Activated CD4-positive, CD25-positive, alpha-beta regulatory T cell (primary cell): ENCODE data around the gene IP6K3.

ENCODE experiments used
- DNase-seq, 4 experiments: peaks; one replicate each; lab custom pipeline; 2025; lab: John Stamatoyannopoulos, UW

Gene IP6K3

DNA sequence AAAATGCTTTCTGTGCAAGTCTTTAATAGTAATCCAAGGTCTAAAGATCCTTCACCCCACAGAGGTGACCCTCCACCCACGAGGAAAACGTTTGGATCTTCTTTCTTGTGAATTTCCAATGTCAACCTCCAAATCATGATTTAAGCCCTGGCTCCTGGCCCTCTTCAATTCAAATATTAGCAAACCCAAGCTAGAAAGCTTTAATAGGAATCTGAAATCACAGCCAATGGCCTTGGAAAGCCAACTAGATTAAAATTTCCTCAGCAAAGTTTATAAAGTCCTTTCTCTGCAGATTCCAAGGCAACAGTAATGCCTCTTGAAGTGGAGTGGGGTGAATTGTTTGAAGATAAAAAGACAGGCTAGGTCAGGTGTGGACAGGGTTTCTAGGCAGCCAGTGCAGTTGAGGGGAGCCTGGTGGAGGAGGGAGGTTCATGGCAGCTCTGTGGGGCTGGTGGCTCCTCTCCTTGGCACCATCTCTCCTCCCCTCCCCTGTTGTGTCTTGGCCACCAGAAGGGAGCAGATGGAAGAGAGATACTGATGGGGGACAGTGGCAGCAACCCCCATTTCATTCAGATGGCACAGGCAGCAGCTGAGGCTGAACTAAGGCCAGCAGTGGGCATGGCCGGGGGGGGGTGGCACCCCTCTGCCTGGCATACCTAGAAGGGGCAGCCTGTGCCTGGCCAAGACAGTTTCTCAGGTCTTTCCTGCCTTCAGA, 23.2 kb downstream of the IP6K3 start:
- no peak for DNase-seq

DNA sequence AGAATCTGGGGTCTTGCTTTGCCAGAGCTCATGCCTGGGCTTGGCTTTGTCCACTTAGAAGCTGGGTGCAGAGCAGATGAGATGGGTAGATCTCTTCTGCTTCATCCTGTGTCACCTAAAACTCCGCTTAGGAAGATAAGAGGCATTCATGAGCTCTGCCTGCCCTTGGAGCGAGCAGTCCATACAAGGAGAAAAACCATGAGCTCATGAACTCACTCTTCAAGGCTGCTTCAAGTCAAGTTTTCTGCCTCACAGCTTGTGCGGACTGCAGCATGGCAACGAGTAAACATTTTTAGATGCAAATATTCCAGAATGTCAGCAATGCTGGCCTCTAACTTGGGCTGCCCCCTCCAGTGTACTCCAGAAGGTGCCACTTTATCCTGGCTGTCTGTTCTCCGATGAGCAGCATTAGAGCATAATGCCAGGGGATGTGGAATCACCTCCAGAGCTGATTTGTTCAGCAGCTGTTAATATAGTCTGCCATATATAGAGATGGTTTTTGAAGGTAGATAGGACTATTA, 24.5 kb downstream of the IP6K3 start:
- DNase-seq, result no peak

- DNase-seq, result no peak
Observed at GRCh38 chr6:33721508-33721907, 25.2 kb downstream of the IP6K3 start.

DNA sequence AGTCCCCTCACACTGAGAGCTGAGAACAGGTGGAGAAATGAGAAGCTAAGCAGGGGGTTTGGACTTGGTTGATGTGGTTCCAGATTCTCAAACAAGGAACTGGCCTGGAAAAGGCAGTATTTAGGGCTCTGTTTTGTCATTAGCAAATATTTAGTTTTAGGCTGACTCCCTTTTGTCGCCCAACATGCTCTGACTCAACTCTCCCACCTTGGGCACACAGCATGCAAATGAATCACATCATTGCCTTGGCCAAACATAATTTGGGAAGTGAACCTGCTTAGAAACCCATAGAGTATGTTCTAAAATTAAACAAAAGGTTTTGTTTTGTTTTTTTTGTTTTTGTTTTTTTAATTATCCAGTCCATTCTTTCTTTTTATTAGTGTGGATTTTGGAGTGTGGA, 25.7 kb downstream of the IP6K3 start:
- DNase-seq, result no peak

DNA sequence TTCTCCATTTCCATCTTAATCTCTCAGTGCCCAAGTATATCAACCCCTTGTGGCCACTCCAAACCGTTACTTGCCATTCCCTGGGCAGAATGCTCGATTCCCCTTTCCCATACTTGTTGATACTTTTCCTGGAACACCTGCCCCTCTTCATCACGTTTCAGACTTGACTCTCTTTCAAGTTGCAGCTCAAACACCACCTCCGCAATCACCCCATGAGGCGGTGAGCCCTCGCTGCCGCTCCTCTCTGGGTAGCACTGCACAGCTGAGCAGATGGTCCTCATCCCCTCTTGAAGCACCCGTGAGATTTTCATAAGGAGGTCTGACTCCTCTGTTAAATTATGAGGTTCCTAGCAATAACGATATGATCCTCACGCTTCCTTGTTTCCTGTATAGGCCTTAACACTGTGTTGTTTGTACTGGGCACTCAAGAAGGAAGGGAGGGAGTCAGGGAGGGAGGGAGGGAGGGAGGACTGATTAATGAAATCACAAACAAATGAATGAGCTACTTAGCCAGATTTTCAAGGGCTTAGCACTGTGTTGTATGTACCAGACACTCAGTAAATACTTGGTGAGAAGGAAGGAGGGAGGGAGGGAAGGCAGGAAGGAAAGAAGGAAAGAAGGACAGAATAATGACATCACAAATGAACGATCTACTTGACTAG, 27.2 kb downstream of the IP6K3 start:
- no peak for DNase-seq

GRCh38 chr6:33718713-33719112, 28.0 kb downstream of the IP6K3 start:
- no peak for DNase-seq

DNA sequence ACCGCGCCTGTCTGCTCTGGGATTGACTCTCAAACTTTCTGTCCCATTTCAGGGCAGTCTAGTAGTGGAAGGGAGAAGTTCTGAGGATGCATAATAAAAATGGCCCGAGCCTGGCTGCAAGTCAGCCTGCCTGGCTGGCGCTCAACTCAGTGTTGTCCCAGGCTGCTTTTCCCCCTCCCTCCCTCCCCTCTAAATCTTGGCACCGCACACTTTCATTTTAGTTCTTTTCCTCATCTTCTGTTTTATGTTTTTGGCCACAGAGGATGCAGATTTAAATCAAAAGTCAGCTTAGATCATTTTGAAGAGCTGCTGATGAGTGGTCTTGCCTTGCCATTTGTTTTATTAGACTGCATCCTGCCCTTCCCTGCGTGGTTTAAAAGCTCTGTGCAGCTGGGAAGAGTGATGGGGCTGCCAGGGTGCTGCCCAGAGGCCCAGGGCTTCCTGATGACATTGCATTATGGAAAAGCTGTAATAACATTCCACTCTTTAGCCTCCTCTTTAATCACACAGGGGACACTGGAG, 28.7 kb downstream of the IP6K3 start:
- DNase-seq, result no peak

DNA sequence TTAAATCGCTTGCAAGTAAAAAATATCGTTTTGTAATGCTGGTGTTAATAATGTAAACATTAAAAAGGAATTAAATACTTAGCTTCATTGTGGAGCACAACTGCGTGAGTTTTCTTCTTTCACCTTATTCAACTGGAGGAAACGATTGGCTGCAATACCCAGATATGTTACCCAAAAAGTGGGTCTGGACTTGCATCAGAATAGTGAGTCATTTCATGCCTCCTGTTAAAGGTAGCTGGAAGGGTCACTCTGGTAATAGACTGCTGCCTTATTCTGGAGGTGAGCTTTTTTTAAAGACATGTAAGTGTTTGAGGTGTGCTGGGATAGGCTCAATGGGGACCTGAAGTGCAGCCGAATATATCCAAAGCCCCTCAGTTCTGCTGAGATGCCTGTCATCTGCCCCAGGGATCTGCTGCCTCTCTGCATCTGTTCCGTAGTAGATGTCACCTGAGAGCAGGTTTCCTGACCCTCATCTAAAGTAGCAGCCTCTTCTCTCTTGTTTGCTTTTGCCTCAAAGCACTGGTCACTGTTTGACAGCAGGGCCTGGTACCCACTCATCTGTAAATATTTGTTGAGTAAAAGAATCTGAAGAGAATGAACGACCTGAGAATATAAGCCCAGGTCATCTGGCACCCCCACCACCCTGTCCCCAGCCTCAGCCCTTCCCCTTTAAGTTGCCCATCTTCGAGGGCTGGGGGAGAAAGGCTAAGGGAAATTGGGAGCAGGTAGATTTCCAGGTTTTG, 29.6 kb downstream of the IP6K3 start:
- DNase-seq, result no peak

- DNase-seq, result no peak
Observed at GRCh38 chr6:33716379-33716778, 30.3 kb downstream of the IP6K3 start.

- DNase-seq, result no peak
Observed at GRCh38 chr6:33714385-33715040, 32.2 kb downstream of the IP6K3 start.

DNA sequence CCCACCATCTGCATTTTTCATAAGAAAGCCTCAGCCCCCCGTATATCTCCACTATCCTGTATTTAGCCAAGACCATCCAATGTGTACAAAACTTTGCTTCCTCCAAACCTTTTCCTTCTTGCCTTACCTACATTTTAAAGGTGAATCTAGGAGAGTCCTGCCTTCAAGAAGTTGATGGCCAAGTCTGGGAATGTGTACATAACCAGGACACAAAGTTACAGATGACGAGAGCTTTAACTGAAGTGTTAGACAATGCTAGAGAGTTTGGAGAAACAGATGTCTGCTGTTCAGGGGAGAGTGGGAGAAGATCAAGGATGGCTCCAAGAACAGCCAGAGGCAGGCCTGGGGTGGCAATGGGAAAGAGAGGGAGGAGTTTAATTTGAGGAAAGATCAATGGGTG, 32.9 kb downstream of the IP6K3 start:
- no peak for DNase-seq

DNA sequence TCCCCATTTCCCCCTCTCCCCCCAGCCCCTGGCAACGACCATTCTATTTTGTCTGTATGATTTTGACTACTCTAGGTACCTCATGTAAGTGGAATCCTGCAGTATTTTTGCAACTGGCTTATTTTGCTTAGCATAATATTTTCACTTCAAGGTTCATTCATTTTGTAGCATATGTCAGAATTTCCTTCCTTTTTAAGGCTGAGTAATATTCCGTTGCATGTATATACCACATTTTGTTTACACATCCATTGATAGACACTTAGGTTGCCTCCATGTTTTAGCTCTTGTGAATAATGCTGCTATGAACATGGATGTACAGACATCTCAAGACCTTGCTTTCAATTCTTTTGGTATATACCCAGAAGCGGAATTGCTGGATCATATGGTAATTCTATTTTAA, 33.8 kb downstream of the IP6K3 start:
- no peak for DNase-seq

DNA sequence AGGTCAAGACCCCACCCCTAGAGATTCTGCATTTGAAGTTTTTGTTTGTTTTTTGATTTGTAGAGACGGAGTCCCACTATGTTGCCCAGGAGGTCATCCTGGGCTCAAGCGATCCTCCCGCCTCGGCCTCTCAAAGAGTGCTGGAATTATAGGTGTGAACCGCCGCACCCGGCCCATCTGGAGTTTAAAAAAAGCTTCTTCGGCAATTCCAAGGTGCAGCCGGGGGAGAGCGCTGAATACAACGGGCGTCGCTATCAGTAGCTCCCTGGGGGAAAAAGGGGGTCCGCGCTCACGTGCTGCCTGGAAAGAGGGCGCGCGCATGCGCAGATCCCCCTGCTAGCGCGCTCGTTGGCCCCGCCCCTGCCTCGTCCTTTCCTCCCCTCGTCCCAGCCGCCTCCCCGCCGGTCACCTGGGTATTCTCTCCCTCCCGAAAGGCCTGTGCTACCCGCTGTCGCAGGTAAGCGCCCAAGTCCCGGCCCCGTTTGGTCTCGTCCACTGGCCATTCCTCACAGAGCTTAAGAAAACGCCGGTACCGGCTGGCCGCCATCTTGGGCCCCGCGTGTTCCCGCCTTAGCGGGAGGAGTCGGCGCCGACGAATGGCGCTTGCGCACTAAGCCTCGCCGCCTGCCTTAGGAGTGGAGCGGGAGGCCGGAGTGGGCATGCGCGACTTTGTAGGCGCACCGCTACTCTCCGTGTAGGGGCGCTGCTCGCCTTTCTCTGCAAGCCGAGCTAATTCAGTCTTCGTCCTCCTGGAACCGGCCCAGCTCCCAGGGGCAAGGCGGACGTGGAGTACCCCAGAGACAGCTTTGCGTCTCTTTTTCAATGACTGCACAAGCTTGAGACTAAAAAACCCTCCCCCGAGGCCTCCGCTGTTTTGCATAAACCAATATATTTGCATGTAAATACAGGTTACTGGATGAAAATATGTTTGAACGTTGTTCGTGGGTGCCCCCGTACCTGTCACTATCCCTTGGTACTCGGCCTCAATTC, 35.3 kb downstream of the IP6K3 start, which contains the start of gene UQCC2:
UQCC2 (minus strand) TSS at position 561 of the 990 bp plus-strand sequence; CDS start at position 547, 14 bp downstream.
- DNase-seq, result peak; percentile 88 to 94 (median 93)

DNA sequence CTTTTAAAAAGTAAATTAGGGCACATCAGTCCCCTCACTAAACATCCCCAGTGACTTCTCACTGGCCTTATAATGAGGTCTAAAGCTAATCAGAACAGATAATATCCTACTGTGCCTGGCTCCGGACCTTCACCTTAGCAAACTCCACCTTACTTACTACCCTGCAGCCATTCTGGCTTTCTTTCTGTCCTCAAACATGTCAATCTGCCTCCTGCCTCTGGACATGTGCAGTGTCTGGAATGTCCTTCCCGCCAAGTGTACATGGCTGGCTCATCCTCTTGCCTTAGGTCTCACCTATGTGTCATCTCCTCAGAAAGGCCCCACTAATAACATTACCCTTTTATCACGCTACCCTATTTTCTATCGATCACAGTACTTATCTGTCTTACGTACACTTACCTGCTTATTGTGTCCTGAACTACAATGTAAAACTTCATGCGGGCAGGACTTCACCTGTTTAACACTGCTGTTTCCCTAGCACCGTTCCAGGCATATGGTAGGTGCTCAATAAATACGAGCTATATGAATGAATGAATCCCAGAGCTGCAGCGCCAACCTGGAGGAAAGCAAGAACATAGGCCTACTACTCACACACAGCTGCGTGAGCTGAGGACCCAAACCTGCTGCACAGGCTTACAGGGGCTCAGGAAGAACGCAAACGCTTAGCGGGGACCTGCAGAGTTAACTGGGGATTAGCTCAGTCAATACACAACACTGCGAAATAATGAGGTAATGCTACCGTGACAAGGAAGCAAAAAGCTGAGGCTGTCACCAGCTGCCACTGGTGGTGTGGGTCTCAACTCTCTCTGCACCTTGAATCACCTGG, 36.2 kb downstream of the IP6K3 start:
- DNase-seq, result no peak

DNA sequence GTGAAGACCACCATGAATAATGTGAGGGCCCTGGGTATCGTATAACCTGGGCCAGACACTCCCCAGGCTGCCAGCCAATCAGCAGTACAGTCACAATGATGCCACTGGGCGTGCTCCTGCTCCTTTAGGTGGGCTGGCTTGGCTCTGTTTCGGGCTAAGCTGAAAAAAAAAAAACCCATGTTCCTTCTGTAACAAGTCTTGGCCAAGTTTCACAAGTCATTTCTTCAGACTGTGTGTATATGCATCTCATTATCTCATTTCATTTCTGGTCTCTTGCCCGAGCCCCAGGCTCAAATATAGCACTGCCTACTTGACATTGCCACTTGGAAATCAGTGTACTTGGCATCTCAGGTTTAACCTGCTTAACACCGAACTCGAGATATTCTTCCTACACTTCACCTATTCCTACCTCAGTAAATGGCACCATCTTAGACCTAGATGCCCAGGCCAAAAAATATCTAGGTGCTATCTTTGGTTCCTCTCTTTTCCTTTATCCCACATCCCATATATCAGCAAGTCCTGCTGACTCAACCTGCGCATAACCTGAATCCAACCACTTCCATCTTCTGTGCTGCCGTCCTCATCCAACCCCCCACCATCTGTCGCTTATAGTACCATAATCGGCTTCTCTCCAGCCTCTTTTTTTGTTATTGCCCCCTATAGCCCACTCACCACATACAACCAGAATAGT, 37.0 kb downstream of the IP6K3 start:
- no peak for DNase-seq

DNA sequence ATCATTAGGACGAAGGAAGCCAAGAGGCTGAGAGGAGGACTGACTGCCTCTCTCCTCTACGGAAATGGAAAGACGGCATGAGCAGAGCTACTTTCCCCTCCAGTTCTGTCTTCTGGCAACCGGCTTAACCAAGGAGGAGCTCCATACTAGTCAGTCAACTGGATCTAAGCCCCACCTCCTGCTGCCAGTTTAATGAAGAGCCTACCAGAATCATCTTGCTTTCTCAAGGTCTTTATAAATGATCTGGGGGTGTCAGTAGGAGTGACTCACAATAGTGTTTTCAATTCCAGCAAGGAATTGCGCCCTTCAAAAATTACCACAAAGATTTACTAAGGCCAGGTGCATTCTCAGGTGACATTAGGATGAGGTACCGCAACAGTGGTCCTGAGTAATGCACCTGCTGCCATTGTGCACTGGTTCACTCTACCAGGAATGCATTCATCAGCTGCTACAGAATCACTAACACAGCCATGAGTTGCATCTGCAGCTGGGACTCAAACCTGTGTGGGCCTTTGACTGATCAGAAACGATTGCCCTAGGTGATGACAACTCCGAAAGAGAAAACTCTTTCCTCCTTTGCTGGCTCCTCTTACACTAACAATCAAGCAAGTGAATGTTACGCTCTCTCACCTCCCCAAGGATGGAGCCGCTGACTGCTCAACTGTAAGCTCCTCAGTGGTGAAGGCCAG, 38.0 kb downstream of the IP6K3 start:
- DNase-seq, result no peak

- no peak for DNase-seq
Observed at GRCh38 chr6:33707771-33708170, 38.9 kb downstream of the IP6K3 start.

DNA sequence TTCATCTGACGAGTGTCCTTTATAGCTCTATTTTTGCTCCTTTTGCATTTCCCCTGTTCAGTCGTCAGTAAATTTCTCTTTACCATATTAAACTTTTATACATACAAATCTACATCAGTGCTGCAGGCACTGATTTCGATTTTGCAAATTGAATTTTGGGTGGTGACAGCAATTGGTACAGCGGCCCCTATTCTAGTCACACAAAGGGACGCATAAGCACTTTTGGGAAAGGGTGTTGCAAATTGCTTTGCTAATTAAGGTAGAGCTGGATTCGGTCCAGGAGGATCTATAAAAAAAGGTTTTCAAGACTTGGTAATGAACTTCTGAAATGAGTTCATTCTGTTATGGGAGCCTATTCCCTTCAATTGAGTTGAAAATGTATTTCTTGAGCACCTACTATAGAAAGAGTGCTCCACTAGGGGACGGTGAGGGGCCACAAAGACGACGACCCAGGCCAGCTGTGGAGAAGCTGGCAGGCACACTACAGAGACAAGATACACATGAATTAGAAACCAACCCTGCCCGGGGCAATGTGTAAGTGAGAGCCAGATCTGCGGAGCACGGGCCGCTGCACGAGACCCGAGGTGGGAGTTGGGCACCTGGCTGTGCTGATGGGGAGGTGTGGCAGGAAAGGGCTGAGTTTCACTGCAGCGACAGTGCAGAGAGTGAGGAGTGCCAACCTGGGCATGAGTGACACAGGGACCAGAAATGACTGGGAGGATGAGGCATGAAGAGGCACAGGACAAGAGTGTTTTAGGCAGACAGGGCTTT, 40.6 kb downstream of the IP6K3 start:
- no peak for DNase-seq
